Trophoblast cell (in vitro differentiated cells and primary cell): Measurements from ENCODE around the gene GGA1.

Experiments used
- DNase-seq, 2 donors: peaks; one replicate each; pipeline ENCODE4 v3.0.0-alpha.2; 2016
- H2AFZ ChIP-seq: 2 replicates; pipeline ENCODE4 v1.6.1; 2013; ENCODE audit warnings: low read length, moderate library complexity, mild to moderate bottlenecking; ENCODE audit not compliant: insufficient read depth, poor library complexity
- H2AK5ac ChIP-seq: 2 replicates; pipeline ENCODE4 v1.6.1; 2013; ENCODE audit warnings: mild to moderate bottlenecking, low read length
- H2BK120ac ChIP-seq: 2 replicates; pipeline ENCODE4 v1.6.1; 2013; ENCODE audit warnings: low read length, mild to moderate bottlenecking, moderate library complexity; ENCODE audit not compliant: insufficient read depth, poor library complexity
- H2BK12ac ChIP-seq: 2 replicates; pipeline ENCODE4 v1.6.1; 2013; ENCODE audit warnings: mild to moderate bottlenecking, low read length, moderate library complexity
- H2BK5ac ChIP-seq: 2 replicates; pipeline ENCODE4 v1.6.1; 2013; ENCODE audit warnings: low read length, low read depth, moderate library complexity, mild to moderate bottlenecking; ENCODE audit not compliant: poor library complexity
- H3K14ac ChIP-seq: 2 replicates; pipeline ENCODE4 v1.6.1; 2013; ENCODE audit warnings: mild to moderate bottlenecking, low read length
- H3K18ac ChIP-seq: 2 replicates; pipeline ENCODE4 v1.6.1; 2013; ENCODE audit warnings: mild to moderate bottlenecking, low read length
- H3K23ac ChIP-seq: 2 replicates; pipeline ENCODE4 v1.6.1; 2013; ENCODE audit warnings: low read length
- H3K27ac ChIP-seq: 2 replicates; pipeline ENCODE4 v1.5.1; 2013; ENCODE audit warnings: low read depth, mild to moderate bottlenecking, inconsistent platforms, low read length, moderate library complexity
- H3K27me3 ChIP-seq: 2 replicates; pipeline ENCODE4 v1.6.1; 2013; ENCODE audit warnings: inconsistent platforms, mild to moderate bottlenecking, low read length, moderate library complexity; ENCODE audit not compliant: insufficient read depth
- H3K36me3 ChIP-seq, 2 experiments: 1 replicate in 1 of 2; 2 replicates in 1 of 2; pipeline ENCODE4 v1.6.1; 2013; ENCODE audit warnings: low read length in 2 of 2, mild to moderate bottlenecking in 2 of 2, moderate library complexity in 1 of 2; ENCODE audit not compliant: insufficient read depth in 2 of 2, control insufficient read depth in 1 of 2
- H3K4ac ChIP-seq: 2 replicates; pipeline ENCODE4 v1.6.1; 2013; ENCODE audit warnings: low read depth, mild to moderate bottlenecking, low read length, moderate library complexity
- H3K4me1 ChIP-seq, 2 experiments: 1 replicate in 1 of 2; 2 replicates in 1 of 2; pipeline ENCODE4 v1.6.1; 2013; ENCODE audit warnings: low read length in 2 of 2, mild to moderate bottlenecking in 2 of 2, moderate library complexity in 1 of 2; ENCODE audit not compliant: insufficient read depth in 2 of 2, control insufficient read depth in 1 of 2
- H3K4me2 ChIP-seq: 2 replicates; pipeline ENCODE4 v1.6.1; 2013; ENCODE audit warnings: inconsistent platforms, mild to moderate bottlenecking, low read length, moderate library complexity
- H3K4me3 ChIP-seq: 2 replicates; pipeline ENCODE4 v1.5.1; 2013; ENCODE audit warnings: mild to moderate bottlenecking, low read depth, low read length, inconsistent platforms
- H3K79me1 ChIP-seq: one replicate; pipeline ENCODE4 v1.6.1; 2013; ENCODE audit warnings: low read length
- H3K79me2 ChIP-seq: 2 replicates; pipeline ENCODE4 v1.6.1; 2013; ENCODE audit warnings: low read length, mild to moderate bottlenecking; ENCODE audit not compliant: control insufficient read depth, insufficient read depth, poor library complexity
- H3K9ac ChIP-seq: 2 replicates; pipeline ENCODE4 v1.6.1; 2013; ENCODE audit warnings: mild to moderate bottlenecking, low read length
- H3K9me3 ChIP-seq: 2 replicates; pipeline ENCODE4 v1.6.1; 2013; ENCODE audit warnings: low read depth, mild to moderate bottlenecking, control low read depth, inconsistent platforms, low read length; ENCODE audit not compliant: insufficient read depth
- H4K12ac ChIP-seq: 2 replicates; pipeline ENCODE4 v1.6.1; 2013; ENCODE audit warnings: low read depth, mild to moderate bottlenecking, low read length, moderate library complexity
- H4K8ac ChIP-seq: 2 replicates; pipeline ENCODE4 v1.6.1; 2013; ENCODE audit warnings: low read depth, mild to moderate bottlenecking, low read length, moderate library complexity
- H4K91ac ChIP-seq: one replicate; pipeline ENCODE4 v1.6.1; 2013; ENCODE audit warnings: low read depth, mild to moderate bottlenecking, low read length, moderate library complexity
- WGBS: extraction: QIAGEN DNeasy Blood & Tissue Kit; methylation state at CpG from one replicate; pipeline ENCODE4 v1.1.7; 2013; ENCODE audit warnings: missing lambda C conversion rate; ENCODE audit not compliant: insufficient read length, insufficient coverage; ENCODE audit errors: extremely low coverage; 5-methylcytosine and 5-hydroxymethylcytosine counted together

GGA1 gene

DNA sequence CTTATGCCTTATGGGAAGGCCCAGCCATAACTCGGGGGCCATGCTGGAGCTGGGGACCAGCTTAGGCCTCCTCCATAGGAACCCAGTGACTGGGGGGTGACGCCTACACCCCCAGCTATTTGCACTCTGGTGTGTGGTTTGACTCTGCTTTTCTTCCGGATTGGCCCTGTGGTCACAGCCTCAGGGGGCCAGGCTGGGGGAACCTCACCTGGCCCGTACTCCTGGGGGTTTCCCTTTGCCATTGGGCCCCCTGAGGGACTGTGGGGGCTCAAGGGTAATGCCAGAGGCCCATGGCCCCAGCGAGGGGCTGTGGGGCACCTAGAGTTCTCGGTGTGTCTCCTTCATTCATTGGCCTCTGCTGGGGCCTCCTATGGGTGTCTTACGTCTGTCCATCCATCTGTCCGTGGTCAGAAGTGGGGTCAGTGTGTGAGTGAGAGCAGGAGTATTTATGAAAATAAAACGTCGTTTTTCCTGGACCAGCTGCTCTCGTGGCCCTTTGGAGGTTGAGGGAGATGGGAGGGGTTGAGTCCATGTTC is 24.5 kb downstream of the GGA1 start:
- no peak overlapping the region for H2BK120ac ChIP-seq
- no peaks in the 10 kb centered on the region for H3K79me2 ChIP-seq
- H3K4me3 ChIP-seq, result no peak overlapping the region
- H3K27ac ChIP-seq, result peak overlapping the region; percentile 49
- no peak overlapping the region for H3K9ac ChIP-seq
- no peak overlapping the region for H2AK5ac ChIP-seq
- peak overlapping the region; percentile 7 for H4K91ac ChIP-seq
- H3K36me3 ChIP-seq, result peaks cover 28 to 38% of the 10 kb centered on the region in 2 experiments
- no peak overlapping the region for H2BK12ac ChIP-seq
- no peak overlapping the region for H2AFZ ChIP-seq
- no peak for DNase-seq
- peaks cover 5% of the 10 kb centered on the region for H3K79me1 ChIP-seq
- no peak overlapping the region for H3K18ac ChIP-seq
- H4K12ac ChIP-seq, result no peak overlapping the region
- no CpG with 5 or more reads among the region's 11 CpGs for WGBS
- H3K14ac ChIP-seq, result no peak overlapping the region
- no peak overlapping the region for H3K4ac ChIP-seq
- H3K23ac ChIP-seq, result no peak overlapping the region
- peaks cover 17 to 21% of the 10 kb centered on the region in 2 experiments for H3K4me1 ChIP-seq
- peaks cover 2% of the 10 kb centered on the region for H3K9me3 ChIP-seq
- H3K4me2 ChIP-seq, result no peak overlapping the region
- H4K8ac ChIP-seq, result no peak overlapping the region
- H2BK5ac ChIP-seq, result no peak overlapping the region
- no peaks in the 10 kb centered on the region for H3K27me3 ChIP-seq

DNA sequence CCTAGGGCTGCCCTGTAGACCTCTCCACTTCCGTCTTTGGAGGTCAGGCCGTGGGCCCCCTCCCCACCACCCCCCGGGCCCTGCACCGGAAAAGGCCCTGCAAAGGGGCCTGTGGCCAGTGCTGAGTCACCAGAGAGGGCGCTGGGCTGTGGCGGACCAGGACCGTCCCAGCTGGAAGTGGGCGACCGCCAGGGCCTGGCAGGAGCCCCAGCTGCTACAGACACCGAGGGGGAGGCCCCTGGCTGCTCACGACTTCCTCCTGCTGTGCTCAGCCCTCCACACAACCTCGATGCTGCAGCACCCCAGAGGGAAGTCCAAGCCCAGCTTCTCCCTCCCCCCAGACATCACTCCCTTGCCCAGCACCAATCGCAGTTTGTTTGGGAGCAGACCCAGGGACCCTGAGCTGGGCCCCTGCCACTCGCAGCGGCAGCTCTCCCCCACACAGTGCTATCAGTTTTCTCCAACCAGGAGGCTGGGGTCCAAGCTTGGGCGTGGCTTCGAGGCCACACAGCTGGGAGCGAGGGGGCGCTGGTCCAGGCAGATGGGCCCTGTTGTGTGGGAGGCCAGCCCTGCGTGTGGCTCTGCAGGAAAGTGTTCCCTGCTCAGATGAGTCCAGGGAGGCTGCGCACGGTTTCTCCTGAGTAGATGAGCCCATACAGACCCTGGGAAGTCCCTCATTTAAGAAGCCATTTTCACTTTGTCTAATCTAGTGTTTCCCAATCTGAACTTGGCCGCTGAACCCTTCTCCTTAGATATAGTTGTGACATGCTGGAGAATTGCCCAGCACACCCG is 25.2 kb downstream of the GGA1 start:
- H2AFZ ChIP-seq, result peak overlapping the region; percentile 46
- H3K23ac ChIP-seq, result no peak overlapping the region
- H2AK5ac ChIP-seq, result peak overlapping the region; percentile 9
- H2BK5ac ChIP-seq, result peak overlapping the region; percentile 10
- peak overlapping the region; percentile 65 for H4K91ac ChIP-seq
- WGBS, result no CpG with 5 or more reads among the region's 24 CpGs
- H2BK120ac ChIP-seq, result peak overlapping the region; percentile 10
- peak overlapping the region; percentile 43 for H3K18ac ChIP-seq
- peak overlapping the region; percentile 8 for H3K4ac ChIP-seq
- peak; percentile 51 to 54 for DNase-seq
- peaks cover 6% of the 10 kb centered on the region for H3K79me1 ChIP-seq
- peak overlapping the region; percentile 59 for H4K8ac ChIP-seq
- no peak overlapping the region for H3K9ac ChIP-seq
- peak overlapping the region; percentile 17 for H4K12ac ChIP-seq
- H3K27ac ChIP-seq, result peak overlapping the region; percentile 49
- H3K4me1 ChIP-seq, result peaks cover 18 to 23% of the 10 kb centered on the region in 2 experiments
- no peaks in the 10 kb centered on the region for H3K27me3 ChIP-seq
- H3K4me3 ChIP-seq, result no peak overlapping the region
- no peaks in the 10 kb centered on the region for H3K79me2 ChIP-seq
- H3K14ac ChIP-seq, result peak overlapping the region; percentile 54
- peak overlapping the region; percentile 2 for H3K4me2 ChIP-seq
- peaks cover 28 to 38% of the 10 kb centered on the region in 2 experiments for H3K36me3 ChIP-seq
- H3K9me3 ChIP-seq, result peaks cover 2% of the 10 kb centered on the region
- peak overlapping the region; percentile 12 for H2BK12ac ChIP-seq

DNA sequence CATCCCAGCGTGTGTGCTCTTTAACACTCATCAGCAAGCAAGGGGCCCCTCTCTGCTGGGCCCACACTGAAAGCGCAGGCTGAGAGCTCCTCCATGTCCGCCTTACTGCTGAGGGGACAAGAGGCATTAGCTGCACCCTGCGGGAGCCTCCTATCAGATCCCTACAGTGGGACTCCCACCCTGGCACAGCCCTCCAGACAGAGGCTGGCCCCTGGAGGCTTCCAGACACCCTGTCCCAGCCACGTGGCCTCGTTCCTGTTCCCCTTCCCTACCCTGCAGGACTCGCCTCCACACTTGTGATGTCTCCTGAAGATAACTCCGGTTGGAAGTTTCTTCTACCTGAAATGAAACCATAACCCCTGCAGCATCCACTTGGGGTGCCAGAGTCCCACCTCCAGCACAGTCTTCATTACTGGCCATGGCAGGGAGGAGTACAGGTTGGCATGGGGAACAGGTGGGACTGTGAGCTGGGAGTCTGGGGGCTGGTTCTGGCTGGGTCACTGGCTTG is 25.8 kb downstream of the GGA1 start:
- peaks cover 21 to 27% of the 10 kb centered on the region in 2 experiments for H3K4me1 ChIP-seq
- H3K79me1 ChIP-seq, result peaks cover 10% of the 10 kb centered on the region
- H4K8ac ChIP-seq, result no peak overlapping the region
- no peak overlapping the region for H2BK5ac ChIP-seq
- H3K27me3 ChIP-seq, result no peaks in the 10 kb centered on the region
- H4K12ac ChIP-seq, result no peak overlapping the region
- no peak overlapping the region for H4K91ac ChIP-seq
- H3K27ac ChIP-seq, result no peak overlapping the region
- peaks cover 28 to 31% of the 10 kb centered on the region in 2 experiments for H3K36me3 ChIP-seq
- H2BK12ac ChIP-seq, result no peak overlapping the region
- no peak overlapping the region for H2AFZ ChIP-seq
- no peak overlapping the region for H3K18ac ChIP-seq
- no peak overlapping the region for H3K4me2 ChIP-seq
- H3K4ac ChIP-seq, result no peak overlapping the region
- H2AK5ac ChIP-seq, result no peak overlapping the region
- peaks cover 2% of the 10 kb centered on the region for H3K9me3 ChIP-seq
- no peaks in the 10 kb centered on the region for H3K79me2 ChIP-seq
- no peak overlapping the region for H3K4me3 ChIP-seq
- H3K23ac ChIP-seq, result no peak overlapping the region
- no CpG with 5 or more reads among the region's 8 CpGs for WGBS
- H3K14ac ChIP-seq, result no peak overlapping the region
- DNase-seq, result no peak
- H2BK120ac ChIP-seq, result no peak overlapping the region
- no peak overlapping the region for H3K9ac ChIP-seq

DNA sequence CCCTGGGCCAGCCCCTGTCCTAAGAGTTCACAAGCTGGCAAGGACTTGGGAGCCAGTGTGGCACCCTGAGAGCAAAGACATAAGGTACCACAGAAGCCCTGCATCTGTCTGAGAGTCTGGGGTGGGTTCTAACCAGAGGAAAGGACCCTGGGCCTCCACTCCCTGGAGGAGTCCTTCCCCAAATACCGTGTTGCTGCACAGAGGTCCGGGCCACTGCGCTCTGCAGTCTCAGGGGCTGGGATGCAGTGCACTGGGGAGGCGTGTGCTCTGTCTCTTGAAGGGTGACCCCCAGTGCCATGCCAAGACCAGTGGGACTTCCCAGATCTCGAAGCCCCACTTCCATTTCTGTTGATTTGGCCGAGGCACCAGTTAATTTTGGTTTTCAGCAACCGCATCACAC is 26.5 kb downstream of the GGA1 start:
- Histone ChIP-seq H4K12ac (no peak overlapping the region), H3K9me3 (peaks cover 2% of the 10 kb centered on the region), H3K79me1 (peaks cover 15% of the 10 kb centered on the region), H3K23ac (no peak overlapping the region), H2BK12ac (no peak overlapping the region), H3K79me2 (peaks cover 2% of the 10 kb centered on the region), H3K36me3 (peaks cover 22 to 24% of the 10 kb centered on the region in 2 experiments), H2AFZ (no peak overlapping the region), H3K27ac (no peak overlapping the region), H3K18ac (no peak overlapping the region), H3K14ac (no peak overlapping the region), H3K4me2 (no peak overlapping the region), H3K9ac (no peak overlapping the region), H3K4ac (no peak overlapping the region), H3K4me3 (no peak overlapping the region), H3K27me3 (no peaks in the 10 kb centered on the region), H3K4me1 (peaks cover 21 to 27% of the 10 kb centered on the region in 2 experiments), H2BK120ac (no peak overlapping the region), H2AK5ac (no peak overlapping the region), H4K8ac (no peak overlapping the region), H2BK5ac (no peak overlapping the region), H4K91ac (peak overlapping the region; percentile 30)
- WGBS, result no CpG with 5 or more reads among the region's 7 CpGs
- no peak for DNase-seq
